ENCODE data around the gene TIGD6. TPM values are rescaled to one million over a fixed set of nuclear protein-coding genes. Genes with fewer than 3 reads are reported as not detected.

Gene TIGD6
- total RNA-seq, 4 donors from 2014 or later = 0.62 to 3.0 (median 2.3) TPM

DNA sequence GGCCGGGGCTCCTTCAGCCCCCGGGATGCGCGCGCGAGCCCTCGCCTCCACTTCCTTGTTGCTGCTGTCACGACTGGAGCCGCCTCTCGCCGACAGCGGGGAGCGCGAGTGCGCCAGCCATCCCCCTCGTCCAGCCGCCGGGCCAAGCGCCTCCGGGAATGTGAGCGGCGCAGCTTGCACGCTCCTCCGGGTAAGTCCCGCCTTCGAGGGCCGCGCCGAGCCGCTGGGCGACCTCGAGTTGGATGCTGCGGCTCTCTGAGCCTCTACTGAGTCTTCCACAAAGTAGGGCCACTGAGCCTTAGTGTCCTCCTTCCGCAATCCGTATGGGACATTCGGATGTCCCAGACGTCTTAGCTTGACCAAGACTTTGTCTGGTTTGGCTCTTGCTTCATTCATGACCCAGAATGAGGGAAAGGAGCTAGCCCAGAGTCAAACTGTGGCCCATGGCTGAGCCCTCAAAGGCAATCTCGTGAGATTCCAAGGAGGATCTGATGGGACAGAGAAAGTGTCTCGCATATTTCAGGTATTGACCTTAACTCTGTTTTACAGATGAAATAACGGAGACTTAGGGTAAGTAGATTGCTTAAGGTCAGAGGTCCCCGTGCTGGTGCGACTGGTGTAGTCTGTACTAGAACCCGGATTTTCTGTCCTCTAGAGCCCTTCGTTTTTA lies 671 bp upstream of the TIGD6 start:
- DNase-seq (peak in 1 of 2 donors; percentile 50), ATAC-seq (peak; percentile 35 to 49)
- Histone ChIP-seq H3K36me3 (peaks cover 0 to 19% of the 10 kb centered on the region in 2 donors), H3K27me3 (no peaks in the 10 kb centered on the region), H3K27ac (peak overlapping the region; percentile 95 to 98 (median 96)), H3K4me3 (peak overlapping the region; percentile 78 to 100 (median 94)), H3K4me1 (peaks cover 26 to 31% of the 10 kb centered on the region in 2 donors), H3K9me3 (no peaks in the 10 kb centered on the region)
- in situ Hi-C loops (cut with MboI; ENCODE audit: low sequenced_read_pairs in 4 of 4) (no loop called here), intact Hi-C loops (cut with DNase I; ENCODE audit: low total_unique reads) (loop anchor here (2.0 to 5.0 kb wide), 3 partner anchors 40 to 654 kb away; partner anchors contain the start of genes GRPEL2, PPARGC1B and SLC26A2)
- TF ChIP-seq POLR2A (IDR thresholded peaks at IDR 0.05) = no peak
- TF ChIP-seq, protein P1, sequence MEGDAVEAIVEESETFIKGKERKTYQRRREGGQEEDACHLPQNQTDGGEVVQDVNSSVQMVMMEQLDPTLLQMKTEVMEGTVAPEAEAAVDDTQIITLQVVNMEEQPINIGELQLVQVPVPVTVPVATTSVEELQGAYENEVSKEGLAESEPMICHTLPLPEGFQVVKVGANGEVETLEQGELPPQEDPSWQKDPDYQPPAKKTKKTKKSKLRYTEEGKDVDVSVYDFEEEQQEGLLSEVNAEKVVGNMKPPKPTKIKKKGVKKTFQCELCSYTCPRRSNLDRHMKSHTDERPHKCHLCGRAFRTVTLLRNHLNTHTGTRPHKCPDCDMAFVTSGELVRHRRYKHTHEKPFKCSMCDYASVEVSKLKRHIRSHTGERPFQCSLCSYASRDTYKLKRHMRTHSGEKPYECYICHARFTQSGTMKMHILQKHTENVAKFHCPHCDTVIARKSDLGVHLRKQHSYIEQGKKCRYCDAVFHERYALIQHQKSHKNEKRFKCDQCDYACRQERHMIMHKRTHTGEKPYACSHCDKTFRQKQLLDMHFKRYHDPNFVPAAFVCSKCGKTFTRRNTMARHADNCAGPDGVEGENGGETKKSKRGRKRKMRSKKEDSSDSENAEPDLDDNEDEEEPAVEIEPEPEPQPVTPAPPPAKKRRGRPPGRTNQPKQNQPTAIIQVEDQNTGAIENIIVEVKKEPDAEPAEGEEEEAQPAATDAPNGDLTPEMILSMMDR (IDR thresholded peaks at IDR 0.05 in 4 of 5, conservative IDR thresholded peaks at IDR 0.05 in 1 of 5) = no peak

DNA sequence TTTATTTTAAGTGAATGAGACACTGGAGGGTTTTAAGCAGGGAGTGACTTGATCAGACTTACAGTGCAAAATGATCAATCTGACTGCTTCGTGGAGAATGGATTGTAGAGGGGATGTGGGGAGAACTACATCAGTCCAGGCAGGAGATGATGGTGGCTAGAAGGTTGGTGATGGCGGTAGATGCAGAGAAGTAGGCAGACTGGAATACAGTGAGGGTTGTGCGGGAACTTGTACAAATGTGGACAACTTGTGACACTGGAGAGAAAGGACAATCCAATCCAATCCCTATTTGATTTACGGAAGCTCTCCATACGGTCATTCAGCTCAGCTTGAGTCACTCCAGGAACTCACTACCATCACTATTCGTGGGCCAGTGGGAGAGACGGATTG lies 593 bp downstream of the TIGD6 start:
- in situ Hi-C loops (cut with MboI; ENCODE audit: low sequenced_read_pairs in 4 of 4) (loop anchor here in 2 of 4 donors (10.0 kb wide), 1 partner anchor 365 kb away; no protein-coding TSS in a partner anchor), intact Hi-C loops (cut with DNase I; ENCODE audit: low total_unique reads) (loop anchor here (2.0 to 5.0 kb wide), 3 partner anchors 39 to 653 kb away; partner anchors contain the start of genes GRPEL2, PPARGC1B and SLC26A2)
- no peaks in the 10 kb centered on the region for H3K9me3 ChIP-seq
- TF ChIP-seq, protein P1 (IDR thresholded peaks at IDR 0.05 in 4 of 5, conservative IDR thresholded peaks at IDR 0.05 in 1 of 5) = no peak
- TF ChIP-seq POLR2A (IDR thresholded peaks at IDR 0.05) = no peak
- DNase-seq = no peak
- H3K4me1 ChIP-seq = peaks cover 35 to 37% of the 10 kb centered on the region in 2 donors
- H3K4me3 ChIP-seq = peak overlapping the region; percentile 78 to 100 (median 94)
- no peaks in the 10 kb centered on the region for H3K27me3 ChIP-seq
- no peak for ATAC-seq
- H3K36me3 ChIP-seq = peaks cover 0 to 15% of the 10 kb centered on the region in 2 donors
- H3K27ac ChIP-seq = peak overlapping the region; percentile 95 to 98 (median 96)

DNA sequence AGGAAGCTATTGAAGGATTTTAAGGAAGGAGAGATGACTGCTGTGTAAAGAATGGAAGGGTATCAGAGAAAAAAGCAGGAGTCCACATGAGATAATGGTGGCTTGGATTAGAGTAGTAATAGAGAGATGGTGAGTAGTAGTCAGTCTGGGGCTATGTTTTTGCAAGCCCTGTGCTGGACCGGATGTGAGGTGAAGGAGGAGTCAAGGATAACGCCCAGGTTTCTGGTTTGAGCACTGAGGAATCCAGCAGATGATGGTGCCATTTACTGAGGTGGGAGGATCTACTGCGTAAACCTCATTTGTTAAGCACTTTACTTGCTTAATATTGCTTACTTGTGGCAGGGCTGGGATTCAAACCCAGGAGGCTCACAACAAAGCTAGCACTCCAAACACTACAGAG lies 1.1 kb downstream of the TIGD6 start:
- Histone ChIP-seq H3K4me1 (peaks cover 39 to 42% of the 10 kb centered on the region in 2 donors), H3K27ac (peak overlapping the region; percentile 95 to 98 (median 96)), H3K27me3 (no peaks in the 10 kb centered on the region), H3K4me3 (peak overlapping the region; percentile 78 to 100 (median 94)), H3K9me3 (no peaks in the 10 kb centered on the region), H3K36me3 (peaks cover 0 to 10% of the 10 kb centered on the region in 2 donors)
- intact Hi-C loops (cut with DNase I; ENCODE audit: low total_unique reads) (no loop called here), in situ Hi-C loops (cut with MboI; ENCODE audit: low sequenced_read_pairs in 4 of 4) (loop anchor here in 2 of 4 donors (10.0 kb wide), 1 partner anchor 365 kb away; no protein-coding TSS in a partner anchor)
- TF ChIP-seq, protein P1 (IDR thresholded peaks at IDR 0.05 in 4 of 5, conservative IDR thresholded peaks at IDR 0.05 in 1 of 5) = no peak
- TF ChIP-seq POLR2A (IDR thresholded peaks at IDR 0.05) = no peak
- ATAC-seq (no peak), DNase-seq (no peak)

DNA sequence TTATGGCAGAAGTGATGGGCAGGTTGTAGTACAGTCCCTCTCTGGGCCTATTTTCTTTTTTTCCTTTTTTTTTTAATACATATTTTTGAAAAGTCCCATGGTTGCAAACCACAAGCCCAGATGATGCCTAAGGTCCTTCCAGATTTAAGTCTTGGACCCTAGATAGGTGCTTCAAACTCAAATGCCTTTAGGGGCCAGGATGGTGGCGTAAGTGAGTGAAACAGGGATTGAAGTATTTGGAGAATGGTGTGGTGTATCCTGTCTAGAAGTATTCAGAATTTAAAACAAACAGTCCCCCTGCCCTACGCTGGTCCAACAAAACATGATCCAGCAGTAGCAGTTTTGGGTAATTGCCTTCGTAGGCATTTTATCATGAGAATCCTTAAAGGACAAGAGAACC lies 2.2 kb downstream of the TIGD6 start:
- Histone ChIP-seq H3K4me1 (peaks cover 48 to 53% of the 10 kb centered on the region in 2 donors), H3K27ac (no peak overlapping the region), H3K36me3 (peaks cover 0 to 9% of the 10 kb centered on the region in 2 donors), H3K9me3 (no peaks in the 10 kb centered on the region), H3K27me3 (no peaks in the 10 kb centered on the region), H3K4me3 (no peak overlapping the region)
- ATAC-seq (no peak), DNase-seq (no peak)
- no peak for TF ChIP-seq POLR2A (IDR thresholded peaks at IDR 0.05)
- TF ChIP-seq, protein P1 (IDR thresholded peaks at IDR 0.05 in 4 of 5, conservative IDR thresholded peaks at IDR 0.05 in 1 of 5) = no peak
- intact Hi-C loops (cut with DNase I; ENCODE audit: low total_unique reads) = no loop called here
- in situ Hi-C loops (cut with MboI; ENCODE audit: low sequenced_read_pairs in 4 of 4) = loop anchor here in 2 of 4 donors (10.0 kb wide), 1 partner anchor 363 kb away; no protein-coding TSS in a partner anchor
